HG03139 (cell line): ENCODE measurements around the gene SSH3.
"Not testable (repeated sequence)": the region's sequence is repeated elsewhere in the genome, so short reads cannot be mapped to it uniquely, and the experiment has no call there.

Experiments used
- ATAC-seq: cut with Tn5 transposase; IDR thresholded peaks from one replicate; pipeline ENCODE4 v1.9.1; 2021; ENCODE audit not compliant: unreplicated experiment

SSH3 gene

DNA sequence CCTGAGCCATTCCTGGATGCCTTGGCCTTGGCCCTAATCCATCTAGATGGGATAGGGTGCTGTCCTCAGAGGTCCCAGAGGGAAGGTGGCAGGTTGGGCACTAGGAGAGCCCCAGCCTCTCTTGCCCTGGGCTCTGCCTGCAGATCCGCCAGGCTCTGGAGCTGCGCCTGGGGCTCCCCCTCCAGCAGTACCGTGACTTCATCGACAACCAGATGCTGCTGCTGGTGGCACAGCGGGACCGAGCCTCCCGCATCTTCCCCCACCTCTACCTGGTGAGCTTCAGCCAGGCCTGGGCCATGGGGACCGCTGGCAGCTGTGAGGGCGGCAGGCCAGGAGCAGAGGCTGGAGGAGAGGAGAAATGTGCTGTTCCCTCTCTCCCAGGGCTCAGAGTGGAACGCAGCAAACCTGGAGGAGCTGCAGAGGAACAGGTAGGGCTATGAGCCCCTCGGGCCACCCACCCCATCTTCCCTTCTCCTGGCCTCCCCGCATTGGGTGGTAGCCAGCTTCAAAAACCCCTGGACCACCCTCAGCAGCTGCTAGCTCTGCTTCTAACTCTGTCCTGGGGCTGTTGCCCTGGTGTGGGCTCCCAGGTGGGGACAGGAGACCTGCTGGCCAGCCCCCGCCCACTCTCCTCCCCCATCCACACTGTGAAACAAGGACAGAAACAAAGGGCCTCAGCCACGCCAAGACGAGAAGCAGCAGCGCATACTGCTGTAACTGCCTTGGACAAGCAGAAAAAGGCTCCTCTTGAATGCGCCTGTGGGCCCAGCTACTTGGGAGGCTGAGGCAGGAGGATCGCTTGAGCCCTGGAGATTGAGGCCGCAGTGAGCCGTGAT lies 4.9 kb downstream of the SSH3 start:
- no peak for ATAC-seq

DNA sequence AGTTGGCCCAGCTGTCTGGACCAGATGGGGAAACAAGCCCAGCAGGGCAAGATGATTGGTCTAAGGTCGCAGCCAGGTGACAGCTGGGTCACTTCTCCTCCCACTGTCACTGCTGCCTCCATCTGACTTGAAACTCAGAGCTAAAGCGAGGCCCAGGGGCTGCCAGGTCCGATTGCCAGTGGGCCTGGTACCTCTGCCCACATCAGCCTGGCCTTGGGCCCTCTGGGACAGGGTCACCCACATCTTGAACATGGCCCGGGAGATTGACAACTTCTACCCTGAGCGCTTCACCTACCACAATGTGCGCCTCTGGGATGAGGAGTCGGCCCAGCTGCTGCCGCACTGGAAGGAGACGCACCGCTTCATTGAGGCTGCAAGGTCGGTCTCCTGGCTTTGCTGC lies 5.8 kb downstream of the SSH3 start:
- no peak for ATAC-seq

GRCh38 chr11:67309661-67310061 lies 6.3 kb downstream of the SSH3 start:
- no peak for ATAC-seq

DNA sequence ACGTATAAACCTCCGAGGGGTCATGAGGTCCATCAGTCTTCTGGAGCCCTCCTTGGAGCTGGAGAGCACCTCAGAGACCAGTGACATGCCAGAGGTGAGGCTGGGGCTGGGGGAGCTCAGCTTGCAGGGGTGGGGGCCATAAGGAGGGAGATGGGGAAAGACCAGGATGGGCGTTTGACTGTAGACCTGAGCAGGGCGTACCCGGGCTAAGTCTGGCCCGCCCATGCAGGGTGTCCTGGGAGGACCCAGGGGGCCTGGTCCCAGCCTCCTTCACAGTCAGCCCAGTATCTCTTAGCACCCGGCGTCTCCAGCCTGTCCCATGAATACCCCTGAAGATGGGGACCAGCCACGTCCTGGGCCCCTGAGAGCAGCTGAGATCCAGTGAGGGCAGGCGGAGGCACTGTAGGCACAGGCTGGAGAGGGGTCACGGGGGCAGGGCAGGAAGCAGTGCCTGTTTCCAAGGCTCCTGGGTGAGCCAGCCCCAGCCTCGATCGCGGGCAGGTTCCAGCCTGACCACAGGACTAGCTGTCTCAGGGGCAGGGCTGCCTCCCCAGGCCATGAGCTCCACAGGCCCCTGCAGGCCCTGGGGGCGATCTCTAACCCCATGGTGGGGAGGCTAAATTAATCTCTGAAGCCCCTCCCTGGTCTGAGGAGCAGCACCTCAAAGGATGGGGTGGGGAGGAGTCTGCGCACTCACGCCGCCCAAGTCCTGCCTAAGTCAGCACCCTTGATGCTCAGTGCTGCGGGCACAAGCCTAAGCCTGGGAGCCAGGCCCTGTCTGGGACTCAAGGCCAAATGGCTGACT lies 7.1 kb downstream of the SSH3 start:
- ATAC-seq = no peak

DNA sequence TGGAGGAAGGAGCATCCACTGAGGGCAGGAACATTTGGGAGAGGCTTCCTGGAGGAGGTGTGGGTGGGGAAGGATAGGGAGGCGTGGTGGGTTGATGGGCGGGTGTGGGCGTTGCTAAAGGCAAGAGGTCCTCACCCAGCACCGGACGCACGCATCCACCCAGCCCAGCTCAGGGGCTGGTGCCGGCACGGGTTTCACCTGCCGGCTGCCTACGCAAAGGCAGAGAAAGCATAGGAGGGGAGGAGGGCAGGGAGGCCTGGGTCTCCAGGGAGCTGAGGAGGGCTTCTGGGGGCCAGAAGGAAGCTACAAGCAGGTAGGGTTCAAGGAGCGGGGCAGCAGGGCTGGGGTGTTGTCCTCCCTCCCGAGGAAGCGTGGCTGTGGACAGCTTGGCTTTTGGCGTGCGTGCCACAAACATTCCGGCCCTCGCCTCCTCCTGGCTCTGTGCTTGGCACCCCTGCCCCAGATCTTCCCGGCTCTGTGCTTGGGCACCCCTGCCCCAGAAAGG lies 7.8 kb downstream of the SSH3 start:
- no peak for ATAC-seq

DNA sequence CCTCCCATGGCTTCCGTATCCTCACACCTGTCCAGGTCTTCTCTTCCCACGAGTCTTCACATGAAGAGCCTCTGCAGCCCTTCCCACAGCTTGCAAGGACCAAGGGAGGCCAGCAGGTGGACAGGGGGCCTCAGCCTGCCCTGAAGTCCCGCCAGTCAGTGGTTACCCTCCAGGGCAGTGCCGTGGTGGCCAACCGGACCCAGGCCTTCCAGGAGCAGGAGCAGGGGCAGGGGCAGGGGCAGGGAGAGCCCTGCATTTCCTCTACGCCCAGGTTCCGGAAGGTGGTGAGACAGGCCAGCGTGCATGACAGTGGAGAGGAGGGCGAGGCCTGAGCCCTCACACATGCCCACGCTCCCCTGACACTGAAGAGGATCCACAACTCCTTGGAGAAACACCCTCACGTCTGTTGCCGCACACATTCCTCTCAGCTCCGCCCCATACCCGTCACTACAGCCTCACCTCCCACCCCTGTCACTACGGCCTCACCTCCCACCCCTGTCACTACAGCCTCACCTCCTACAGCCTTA lies 8.3 kb downstream of the SSH3 start:
- ATAC-seq = no peak

GRCh38 chr11:67312187-67313021 lies 9.1 kb downstream of the SSH3 start:
- ATAC-seq = no peak

DNA sequence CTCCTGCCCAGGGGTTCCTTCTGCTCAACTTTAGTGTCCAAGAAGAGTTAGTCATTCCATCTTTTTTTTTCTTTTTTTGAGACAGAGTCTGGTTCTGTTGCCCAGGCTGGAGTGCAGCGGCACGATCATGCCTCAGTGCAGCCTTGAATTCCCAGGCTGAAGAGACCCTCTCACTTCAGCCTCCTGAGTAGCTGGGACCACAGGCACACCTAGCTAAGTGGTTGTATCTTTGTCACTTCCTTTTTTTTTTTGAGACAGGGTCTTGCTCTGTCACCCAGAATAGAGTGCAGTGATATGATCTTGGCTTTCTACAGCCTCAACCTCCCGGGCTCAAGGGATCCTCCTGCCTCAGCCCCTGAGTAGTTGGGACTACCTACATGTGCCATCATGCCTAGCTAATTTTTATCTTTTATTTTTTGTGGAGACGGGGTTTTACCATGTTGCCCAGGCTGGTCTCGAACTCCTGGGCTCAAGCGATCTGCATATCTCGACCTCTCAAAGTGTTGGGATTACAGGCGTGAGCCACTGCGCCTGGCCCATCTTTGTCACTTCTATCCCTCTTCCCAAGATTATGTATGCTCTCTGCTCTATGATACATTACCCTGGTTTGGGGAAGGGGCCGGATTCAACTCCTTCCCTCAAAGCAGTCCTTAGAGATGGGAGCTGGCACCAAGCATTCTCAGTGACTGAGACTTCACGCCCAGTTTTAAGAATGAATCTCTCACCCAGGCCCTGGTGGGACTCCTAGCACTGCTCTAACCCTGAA lies 10.0 kb downstream of the SSH3 start:
- no peak for ATAC-seq

GRCh38 chr11:67314218-67314617 lies 10.9 kb downstream of the SSH3 start:
- no peak for ATAC-seq

GRCh38 chr11:67315325-67315909 lies 12.1 kb downstream of the SSH3 start:
- no peak for ATAC-seq

GRCh38 chr11:67316882-67317204 lies 13.5 kb downstream of the SSH3 start:
- no peak for ATAC-seq

- ATAC-seq = peak; percentile 65
Observed at GRCh38 chr11:67317205-67317887, 14.0 kb downstream of the SSH3 start.

- no peak for ATAC-seq
Observed at GRCh38 chr11:67317888-67318555, 14.7 kb downstream of the SSH3 start.

GRCh38 chr11:67318876-67319275 lies 15.5 kb downstream of the SSH3 start:
- ATAC-seq = not testable (repeated sequence)

DNA sequence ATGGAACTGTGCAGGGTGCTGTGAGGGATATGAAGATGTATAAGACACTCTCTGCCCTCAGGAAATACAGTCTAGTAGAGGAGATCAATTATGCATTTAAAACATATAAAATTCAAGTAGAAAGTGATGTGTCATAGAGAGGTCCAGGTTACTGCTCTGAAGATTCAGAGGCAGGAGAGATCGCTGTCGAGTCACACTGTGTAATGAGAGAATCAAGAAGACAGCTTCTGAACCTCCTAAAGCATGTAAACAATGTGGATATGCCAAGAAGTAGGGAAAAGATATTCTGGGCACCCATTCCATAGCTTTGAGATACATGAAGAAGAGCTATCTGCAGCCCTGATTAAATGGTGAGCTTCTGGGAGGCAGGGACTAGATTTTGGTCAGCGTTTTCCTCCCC lies 16.7 kb downstream of the SSH3 start:
- no peak for ATAC-seq

- no peak for ATAC-seq
Observed at GRCh38 chr11:67320691-67321090, 17.4 kb downstream of the SSH3 start.

- no peak for ATAC-seq
Observed at GRCh38 chr11:67321313-67321871, 18.1 kb downstream of the SSH3 start.

DNA sequence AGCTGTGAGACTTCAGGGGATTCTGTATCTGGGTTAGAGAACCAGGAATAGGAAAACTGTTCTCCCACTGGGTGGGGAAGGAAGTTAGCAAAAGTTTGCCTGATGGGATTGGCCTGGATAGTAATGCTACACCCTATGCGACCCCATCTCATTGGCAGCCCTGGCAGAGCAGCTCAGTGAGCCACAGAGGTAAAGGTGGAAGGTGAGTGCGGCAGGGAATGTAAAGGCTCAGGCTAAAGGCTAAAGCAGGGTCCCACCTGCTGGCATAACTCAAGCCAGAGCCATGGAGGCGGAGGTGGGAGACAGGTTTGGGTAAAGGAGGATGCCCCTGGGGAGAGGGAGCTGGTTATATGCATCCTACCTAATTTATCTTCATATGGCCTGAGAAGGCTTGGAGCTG lies 18.7 kb downstream of the SSH3 start:
- ATAC-seq = no peak

DNA sequence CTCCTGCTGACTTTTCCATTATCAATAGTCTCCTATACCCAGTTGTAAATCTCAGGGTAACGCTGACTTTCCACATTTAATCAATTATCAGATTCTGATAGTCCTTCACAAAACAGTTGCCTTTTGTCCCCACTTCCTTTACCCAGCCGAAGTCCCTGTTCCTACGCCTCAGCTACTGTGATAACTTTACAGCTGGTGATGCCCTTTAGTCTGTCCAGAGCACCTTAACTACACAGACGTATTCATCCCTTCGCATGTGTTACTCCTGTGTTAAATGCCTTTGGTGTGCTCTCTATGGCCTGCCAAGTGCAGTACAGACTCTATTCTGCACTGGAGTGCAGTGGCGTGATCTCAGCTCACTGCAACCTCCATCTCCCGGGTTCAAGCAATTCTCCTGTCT lies 20.2 kb downstream of the SSH3 start:
- ATAC-seq = no peak
